ENCODE results near the gene PDHX.

PDHX gene

GRCh38 chr11:34957606-34958005, 41.2 kb downstream of the PDHX start:
- DNase-seq (ENCODE audit: low read depth), result no peak

GRCh38 chr11:34959770-34960169, 43.4 kb downstream of the PDHX start:
- no peak for DNase-seq (ENCODE audit: low read depth)

- DNase-seq (ENCODE audit: low read depth), result no peak
Measured at GRCh38 chr11:34960277-34960676, 43.9 kb downstream of the PDHX start.

GRCh38 chr11:34962034-34962433, 45.6 kb downstream of the PDHX start:
- no peak for DNase-seq (ENCODE audit: low read depth)

GRCh38 chr11:34963351-34963750, 46.9 kb downstream of the PDHX start:
- no peak for DNase-seq (ENCODE audit: low read depth)

- DNase-seq (ENCODE audit: low read depth), result no peak
Measured at GRCh38 chr11:34964610-34965331, 48.4 kb downstream of the PDHX start.

GRCh38 chr11:34968862-34969261, 52.4 kb downstream of the PDHX start:
- DNase-seq (ENCODE audit: low read depth), result no peak

- DNase-seq (ENCODE audit: low read depth), result no peak
Measured at GRCh38 chr11:34970033-34970432, 53.6 kb downstream of the PDHX start.

GRCh38 chr11:34970480-34970879, 54.1 kb downstream of the PDHX start:
- DNase-seq (ENCODE audit: low read depth), result peak; percentile 50

GRCh38 chr11:34971928-34972327, 55.5 kb downstream of the PDHX start:
- no peak for DNase-seq (ENCODE audit: low read depth)

GRCh38 chr11:34972366-34972765, 55.9 kb downstream of the PDHX start:
- DNase-seq (ENCODE audit: low read depth), result no peak

GRCh38 chr11:34972892-34973291, 56.5 kb downstream of the PDHX start:
- peak; percentile 62 for DNase-seq (ENCODE audit: low read depth)

- no peak for DNase-seq (ENCODE audit: low read depth)
Measured at GRCh38 chr11:34975482-34975881, 59.1 kb downstream of the PDHX start.

- DNase-seq (ENCODE audit: low read depth), result no peak
Measured at GRCh38 chr11:34976496-34977088, 60.2 kb downstream of the PDHX start.

- no peak for DNase-seq (ENCODE audit: low read depth)
Measured at GRCh38 chr11:34977089-34977912, 60.9 kb downstream of the PDHX start.

- no peak for DNase-seq (ENCODE audit: low read depth)
Measured at GRCh38 chr11:34978236-34979191, 62.1 kb downstream of the PDHX start.

GRCh38 chr11:34984514-34984913, 68.1 kb downstream of the PDHX start:
- DNase-seq (ENCODE audit: low read depth), result no peak

- DNase-seq (ENCODE audit: low read depth), result no peak
Measured at GRCh38 chr11:34986883-34987520, 70.6 kb downstream of the PDHX start.

GRCh38 chr11:34987617-34988016, 71.2 kb downstream of the PDHX start:
- no peak for DNase-seq (ENCODE audit: low read depth)

GRCh38 chr11:34988294-34989255, 72.2 kb downstream of the PDHX start:
- DNase-seq (ENCODE audit: low read depth), result no peak
